Naive B cell (primary cell): ENCODE data around the gene SEPSECS. TPM values are rescaled to one million over a fixed set of nuclear protein-coding genes. Genes with fewer than 3 reads are reported as not detected.

ENCODE experiments used
- ATAC-seq, 2 donors: fragments of 150-1000 bp; cut with Tn5 transposase; 2 replicates each; pipeline ENCODE4 v1.10.0; 2021; ENCODE audit warnings: low read depth in 2 of 2, mild to moderate bottlenecking in 2 of 2, moderate library complexity in 2 of 2
- DNase-seq: peaks from one replicate; pipeline ENCODE4 v3.0.0; 2022
- H3K27ac Mint-ChIP-seq, 6 donors: one replicate each; pipeline ENCODE4 v1.8.0; 2020 to 2022; ENCODE audit warnings: mild to moderate bottlenecking in 6 of 6, mixed read lengths in 6 of 6, moderate library complexity in 5 of 6, inconsistent platforms in 2 of 6
- H3K27me3 Mint-ChIP-seq, 3 donors: one replicate each; pipeline ENCODE4 v1.8.0; 2021 to 2022; ENCODE audit warnings: mixed read lengths in 3 of 3, mild to moderate bottlenecking in 1 of 3
- H3K36me3 Mint-ChIP-seq, 2 donors: one replicate each; pipeline ENCODE4 v1.8.0; 2020 to 2022; ENCODE audit warnings: mixed read lengths in 2 of 2, inconsistent platforms in 1 of 2, mild to moderate bottlenecking in 1 of 2
- H3K4me1 Mint-ChIP-seq, 3 donors: one replicate each; pipeline ENCODE4 v1.8.0; 2020 to 2022; ENCODE audit warnings: mixed read lengths in 3 of 3, inconsistent platforms in 1 of 3, mild to moderate bottlenecking in 1 of 3, moderate library complexity in 1 of 3
- H3K4me3 Mint-ChIP-seq, 8 donors: one replicate each; pipeline ENCODE4 v1.8.0; 2020 to 2022; ENCODE audit warnings: mild to moderate bottlenecking in 8 of 8, mixed read lengths in 8 of 8, moderate library complexity in 8 of 8, inconsistent platforms in 2 of 8
- H3K9me3 Mint-ChIP-seq, 7 donors: one replicate each; pipeline ENCODE4 v1.8.0; 2020 to 2022; ENCODE audit warnings: mixed read lengths in 7 of 7, mild to moderate bottlenecking in 5 of 7, inconsistent platforms in 2 of 7, moderate library complexity in 1 of 7
- polyA plus RNA-seq, 6 donors: library from polyadenylated mRNA; unstranded; fragments of 300-500 nt; fragmentation: Illumina TruSeq; gene quantifications; one replicate each; pipeline ENCODE4 v1.2.3, GENCODE V29; 2021; ENCODE audit warnings: low read depth in 6 of 6

SEPSECS gene
- polyA plus RNA-seq, 6 donors from 2014 or later: 2.4 to 5.9 (median 3.2) TPM

- Mint-ChIP-seq H3K36me3 (no peaks in the 10 kb centered on the region), H3K27ac (no peak overlapping the region), H3K27me3 (peaks cover 5 to 43% (median 28%) of the 10 kb centered on the region in 3 donors), H3K4me1 (no peaks in the 10 kb centered on the region), H3K4me3 (no peak overlapping the region), H3K9me3 (peaks cover 0 to 5% (median 0%) of the 10 kb centered on the region in 7 donors)
- DNase-seq (no peak), ATAC-seq (no peak)
Measured at GRCh38 chr4:25080571-25080970, 79.7 kb downstream of the SEPSECS start.

- Mint-ChIP-seq H3K4me3 (no peak overlapping the region), H3K36me3 (no peaks in the 10 kb centered on the region), H3K9me3 (peaks cover 0 to 10% (median 1%) of the 10 kb centered on the region in 7 donors), H3K4me1 (no peaks in the 10 kb centered on the region), H3K27me3 (peaks cover 8 to 39% (median 25%) of the 10 kb centered on the region in 3 donors), H3K27ac (no peak overlapping the region)
- DNase-seq (no peak), ATAC-seq (no peak)
Measured at GRCh38 chr4:25078523-25078922, 81.7 kb downstream of the SEPSECS start.

- H3K36me3 Mint-ChIP-seq: no peaks in the 10 kb centered on the region
- no peaks in the 10 kb centered on the region for H3K4me1 Mint-ChIP-seq
- peaks cover 6 to 33% (median 25%) of the 10 kb centered on the region in 3 donors for H3K27me3 Mint-ChIP-seq
- peaks cover 0 to 13% (median 7%) of the 10 kb centered on the region in 7 donors for H3K9me3 Mint-ChIP-seq
- no peak overlapping the region for H3K27ac Mint-ChIP-seq
- DNase-seq (no peak), ATAC-seq (no peak)
- H3K4me3 Mint-ChIP-seq: no peak overlapping the region
Measured at GRCh38 chr4:25076625-25077398, 83.4 kb downstream of the SEPSECS start.

GRCh38 chr4:25075851-25076250 lies 84.4 kb downstream of the SEPSECS start:
- Mint-ChIP-seq H3K9me3 (peaks cover 0 to 13% (median 7%) of the 10 kb centered on the region in 7 donors), H3K4me1 (no peaks in the 10 kb centered on the region), H3K36me3 (no peaks in the 10 kb centered on the region), H3K27me3 (peaks cover 8 to 30% (median 27%) of the 10 kb centered on the region in 3 donors), H3K4me3 (no peak overlapping the region), H3K27ac (no peak overlapping the region)
- ATAC-seq (no peak), DNase-seq (no peak)

- Mint-ChIP-seq H3K4me3 (no peak overlapping the region), H3K4me1 (no peaks in the 10 kb centered on the region), H3K36me3 (no peaks in the 10 kb centered on the region), H3K9me3 (peaks cover 0 to 13% (median 7%) of the 10 kb centered on the region in 7 donors), H3K27ac (no peak overlapping the region), H3K27me3 (peaks cover 8 to 35% (median 31%) of the 10 kb centered on the region in 3 donors)
- ATAC-seq (no peak), DNase-seq (no peak)
Measured at GRCh38 chr4:25075129-25075528, 85.1 kb downstream of the SEPSECS start.

GRCh38 chr4:25070545-25070944 lies 89.7 kb downstream of the SEPSECS start:
- ATAC-seq: no peak
- no peak for DNase-seq
- peaks cover 17 to 19% (median 18%) of the 10 kb centered on the region in 3 donors for H3K27me3 Mint-ChIP-seq
- H3K36me3 Mint-ChIP-seq: no peaks in the 10 kb centered on the region
- no peak overlapping the region for H3K27ac Mint-ChIP-seq
- H3K9me3 Mint-ChIP-seq: peaks cover 0 to 13% (median 6%) of the 10 kb centered on the region in 7 donors
- H3K4me3 Mint-ChIP-seq: no peak overlapping the region
- H3K4me1 Mint-ChIP-seq: no peaks in the 10 kb centered on the region

Other genes starting within 250 kb of the SEPSECS start
- not detected for gene CCDC149, start 247.4 kb downstream of the SEPSECS start, polyA plus RNA-seq
- not detected for gene LGI2, start 129.5 kb downstream of the SEPSECS start, polyA plus RNA-seq
- 10 to 100 TPM in 2 of 6 donors, 1 to 10 TPM in 4; 8.0 to 10.8 (median 9.2) TPM for gene PI4K2B, start 73.6 kb upstream of the SEPSECS start, polyA plus RNA-seq
- gene ZCCHC4, start 152.3 kb upstream of the SEPSECS start, polyA plus RNA-seq: 10 to 100 TPM in 3 of 6 donors, 1 to 10 TPM in 2, not detected in 1; 7.0 to 14.3 (median 10.3) TPM
- 10 to 100 TPM; 14.7 to 23.1 (median 19.2) TPM for gene ANAPC4, start 216.8 kb upstream of the SEPSECS start, polyA plus RNA-seq